ENCODE data around the gene UBA5. TPM values are rescaled to one million over a fixed set of nuclear protein-coding genes. Genes with fewer than 3 reads are reported as not detected.

Gene UBA5
- total and polyA plus RNA-seq, 4 donors, result 15.3 to 51.9 (median 36.0) TPM

DNA sequence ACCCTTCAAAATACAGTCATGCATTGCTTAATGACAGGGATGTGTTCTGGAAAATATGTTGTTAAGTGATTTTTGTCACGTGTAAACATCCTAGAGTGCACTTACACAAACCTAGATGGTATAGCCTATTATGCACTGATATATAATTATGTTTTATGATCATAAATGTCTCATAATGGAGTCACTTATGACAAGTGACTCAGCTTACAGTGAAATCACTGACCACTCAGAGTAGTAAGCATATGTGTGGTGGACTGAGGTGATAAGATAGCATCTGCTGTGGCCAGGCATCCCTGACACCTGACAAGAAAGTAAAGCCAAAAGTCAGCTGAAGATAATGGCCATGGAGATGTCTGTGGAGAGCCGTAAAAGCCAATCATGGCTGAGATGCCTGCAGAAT, 5.9 kb upstream of the UBA5 start:
- TF ChIP-seq, protein P1, sequence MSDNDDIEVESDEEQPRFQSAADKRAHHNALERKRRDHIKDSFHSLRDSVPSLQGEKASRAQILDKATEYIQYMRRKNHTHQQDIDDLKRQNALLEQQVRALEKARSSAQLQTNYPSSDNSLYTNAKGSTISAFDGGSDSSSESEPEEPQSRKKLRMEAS (IDR thresholded peaks at IDR 0.05), result no peak
- H3K4me1 ChIP-seq (ENCODE audit: control insufficient read depth in 4 of 4, insufficient read depth in 4 of 4, low read length in 3 of 4), result peaks cover 1 to 57% (median 23%) of the 10 kb centered on the region in 4 donors
- no peak overlapping the region for H3K9ac ChIP-seq (ENCODE audit: low read depth in 1 of 2, low read length in 2 of 2)
- no peaks in the 10 kb centered on the region for H3K27me3 ChIP-seq (ENCODE audit: control insufficient read depth in 4 of 4, insufficient read depth in 4 of 4, low read length in 3 of 4)
- 94% methylated on average over 2 of the region's 2 CpGs for WGBS
- H3K4me3 ChIP-seq (ENCODE audit: low read depth in 1 of 3, low read length in 3 of 3), result no peak overlapping the region
- DNase-seq (ENCODE audit: low spot score), result no peak
- no peak overlapping the region for H3K27ac ChIP-seq (ENCODE audit: low read depth in 1 of 2, low read length in 2 of 2)
- no peaks in the 10 kb centered on the region for H3K9me3 ChIP-seq (ENCODE audit: control insufficient read depth in 4 of 4, low read length in 3 of 4)
- H3K36me3 ChIP-seq (ENCODE audit: control insufficient read depth in 4 of 4, insufficient read depth in 3 of 4, low read depth in 1 of 4, low read length in 3 of 4), result peaks cover 0 to 5% (median 0%) of the 10 kb centered on the region in 4 donors

DNA sequence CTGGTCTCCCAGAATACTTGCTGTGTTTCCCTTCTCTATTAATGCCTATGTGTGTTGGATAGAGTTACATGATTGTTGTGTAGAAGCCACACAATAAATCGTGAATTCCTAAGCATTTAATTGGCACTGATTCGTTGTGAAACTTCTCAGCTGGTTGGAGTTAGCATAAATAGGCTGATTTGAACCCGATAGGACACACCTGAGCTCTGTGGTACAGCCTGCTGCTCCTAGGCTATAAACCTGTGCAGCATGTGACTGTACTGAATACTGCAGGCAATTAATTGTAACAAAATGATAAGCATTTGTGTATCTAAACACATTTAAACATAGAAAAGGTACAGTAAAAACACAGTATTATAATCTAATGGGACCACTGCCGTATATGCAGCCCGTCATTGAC, 5.4 kb upstream of the UBA5 start:
- whole genome bisulfite sequencing, result 91% methylated on average over 5 of the region's 5 CpGs
- peaks cover 0 to 5% (median 0%) of the 10 kb centered on the region in 4 donors for H3K36me3 ChIP-seq (ENCODE audit: control insufficient read depth in 4 of 4, insufficient read depth in 3 of 4, low read depth in 1 of 4, low read length in 3 of 4)
- no peak overlapping the region for H3K27ac ChIP-seq (ENCODE audit: low read depth in 1 of 2, low read length in 2 of 2)
- H3K4me1 ChIP-seq (ENCODE audit: control insufficient read depth in 4 of 4, insufficient read depth in 4 of 4, low read length in 3 of 4), result peaks cover 1 to 62% (median 23%) of the 10 kb centered on the region in 4 donors
- H3K9ac ChIP-seq (ENCODE audit: low read depth in 1 of 2, low read length in 2 of 2), result no peak overlapping the region
- H3K27me3 ChIP-seq (ENCODE audit: control insufficient read depth in 4 of 4, insufficient read depth in 4 of 4, low read length in 3 of 4), result no peaks in the 10 kb centered on the region
- TF ChIP-seq HNF4G (IDR thresholded peaks at IDR 0.05) (no peak), EGR1 (IDR thresholded peaks at IDR 0.05; ENCODE audit: low read depth in 2 of 2) (no peak), GABPA (IDR thresholded peaks at IDR 0.05 in 1 of 2, conservative IDR thresholded peaks at IDR 0.05 in 1 of 2) (no peak), YY1 (IDR thresholded peaks at IDR 0.05) (no peak), TAF1 (conservative IDR thresholded peaks at IDR 0.05) (no peak), HNF4A (conservative IDR thresholded peaks at IDR 0.05) (no peak), JUND (IDR thresholded peaks at IDR 0.05) (no peak)
- TF ChIP-seq, protein P2, sequence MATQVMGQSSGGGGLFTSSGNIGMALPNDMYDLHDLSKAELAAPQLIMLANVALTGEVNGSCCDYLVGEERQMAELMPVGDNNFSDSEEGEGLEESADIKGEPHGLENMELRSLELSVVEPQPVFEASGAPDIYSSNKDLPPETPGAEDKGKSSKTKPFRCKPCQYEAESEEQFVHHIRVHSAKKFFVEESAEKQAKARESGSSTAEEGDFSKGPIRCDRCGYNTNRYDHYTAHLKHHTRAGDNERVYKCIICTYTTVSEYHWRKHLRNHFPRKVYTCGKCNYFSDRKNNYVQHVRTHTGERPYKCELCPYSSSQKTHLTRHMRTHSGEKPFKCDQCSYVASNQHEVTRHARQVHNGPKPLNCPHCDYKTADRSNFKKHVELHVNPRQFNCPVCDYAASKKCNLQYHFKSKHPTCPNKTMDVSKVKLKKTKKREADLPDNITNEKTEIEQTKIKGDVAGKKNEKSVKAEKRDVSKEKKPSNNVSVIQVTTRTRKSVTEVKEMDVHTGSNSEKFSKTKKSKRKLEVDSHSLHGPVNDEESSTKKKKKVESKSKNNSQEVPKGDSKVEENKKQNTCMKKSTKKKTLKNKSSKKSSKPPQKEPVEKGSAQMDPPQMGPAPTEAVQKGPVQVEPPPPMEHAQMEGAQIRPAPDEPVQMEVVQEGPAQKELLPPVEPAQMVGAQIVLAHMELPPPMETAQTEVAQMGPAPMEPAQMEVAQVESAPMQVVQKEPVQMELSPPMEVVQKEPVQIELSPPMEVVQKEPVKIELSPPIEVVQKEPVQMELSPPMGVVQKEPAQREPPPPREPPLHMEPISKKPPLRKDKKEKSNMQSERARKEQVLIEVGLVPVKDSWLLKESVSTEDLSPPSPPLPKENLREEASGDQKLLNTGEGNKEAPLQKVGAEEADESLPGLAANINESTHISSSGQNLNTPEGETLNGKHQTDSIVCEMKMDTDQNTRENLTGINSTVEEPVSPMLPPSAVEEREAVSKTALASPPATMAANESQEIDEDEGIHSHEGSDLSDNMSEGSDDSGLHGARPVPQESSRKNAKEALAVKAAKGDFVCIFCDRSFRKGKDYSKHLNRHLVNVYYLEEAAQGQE (IDR thresholded peaks at IDR 0.05), result no peak
- TF ChIP-seq, protein P3, sequence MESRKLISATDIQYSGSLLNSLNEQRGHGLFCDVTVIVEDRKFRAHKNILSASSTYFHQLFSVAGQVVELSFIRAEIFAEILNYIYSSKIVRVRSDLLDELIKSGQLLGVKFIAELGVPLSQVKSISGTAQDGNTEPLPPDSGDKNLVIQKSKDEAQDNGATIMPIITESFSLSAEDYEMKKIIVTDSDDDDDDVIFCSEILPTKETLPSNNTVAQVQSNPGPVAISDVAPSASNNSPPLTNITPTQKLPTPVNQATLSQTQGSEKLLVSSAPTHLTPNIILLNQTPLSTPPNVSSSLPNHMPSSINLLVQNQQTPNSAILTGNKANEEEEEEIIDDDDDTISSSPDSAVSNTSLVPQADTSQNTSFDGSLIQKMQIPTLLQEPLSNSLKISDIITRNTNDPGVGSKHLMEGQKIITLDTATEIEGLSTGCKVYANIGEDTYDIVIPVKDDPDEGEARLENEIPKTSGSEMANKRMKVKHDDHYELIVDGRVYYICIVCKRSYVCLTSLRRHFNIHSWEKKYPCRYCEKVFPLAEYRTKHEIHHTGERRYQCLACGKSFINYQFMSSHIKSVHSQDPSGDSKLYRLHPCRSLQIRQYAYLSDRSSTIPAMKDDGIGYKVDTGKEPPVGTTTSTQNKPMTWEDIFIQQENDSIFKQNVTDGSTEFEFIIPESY (IDR thresholded peaks at IDR 0.05), result no peak
- TF ChIP-seq, protein P1 (IDR thresholded peaks at IDR 0.05), result no peak
- H3K9me3 ChIP-seq (ENCODE audit: control insufficient read depth in 4 of 4, low read length in 3 of 4), result no peaks in the 10 kb centered on the region
- no peak overlapping the region for H3K4me3 ChIP-seq (ENCODE audit: low read depth in 1 of 3, low read length in 3 of 3)
- no peak for DNase-seq (ENCODE audit: low spot score)

DNA sequence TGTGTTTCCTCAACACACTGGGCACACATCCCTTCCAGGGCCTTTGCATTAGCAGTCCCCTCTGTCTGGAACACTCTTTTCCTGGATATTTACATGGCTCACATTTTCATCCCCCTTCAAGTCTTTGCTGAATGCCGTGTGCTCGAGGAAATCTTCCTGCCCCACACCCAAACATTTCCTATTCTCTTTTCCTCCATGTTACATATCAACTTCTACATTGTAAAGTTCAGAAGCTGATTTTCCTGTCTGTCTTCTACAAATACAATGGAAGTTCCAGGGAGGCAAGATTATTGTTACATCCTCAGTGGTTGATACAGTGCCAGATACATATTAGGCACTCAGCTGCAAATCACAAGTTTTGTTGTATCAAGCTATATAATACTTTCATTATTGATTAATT, 4.7 kb upstream of the UBA5 start:
- TF ChIP-seq FOXA1 (IDR thresholded peaks at IDR 0.05) (no peak), YY1 (IDR thresholded peaks at IDR 0.05) (no peak), JUND (IDR thresholded peaks at IDR 0.05) (no peak), NR2F2 (IDR thresholded peaks at IDR 0.05) (peak; percentile 6)
- Histone ChIP-seq H3K4me3 (ENCODE audit: low read depth in 1 of 3, low read length in 3 of 3) (no peak overlapping the region), H3K27ac (ENCODE audit: low read depth in 1 of 2, low read length in 2 of 2) (no peak overlapping the region), H3K27me3 (ENCODE audit: control insufficient read depth in 4 of 4, insufficient read depth in 4 of 4, low read length in 3 of 4) (no peaks in the 10 kb centered on the region), H3K36me3 (ENCODE audit: control insufficient read depth in 4 of 4, insufficient read depth in 3 of 4, low read depth in 1 of 4, low read length in 3 of 4) (peaks cover 0 to 5% (median 0%) of the 10 kb centered on the region in 4 donors), H3K9me3 (ENCODE audit: control insufficient read depth in 4 of 4, low read length in 3 of 4) (no peaks in the 10 kb centered on the region), H3K9ac (ENCODE audit: low read depth in 1 of 2, low read length in 2 of 2) (no peak overlapping the region), H3K4me1 (ENCODE audit: control insufficient read depth in 4 of 4, insufficient read depth in 4 of 4, low read length in 3 of 4) (peaks cover 1 to 61% (median 23%) of the 10 kb centered on the region in 4 donors)
- no peak for DNase-seq (ENCODE audit: low spot score)
- WGBS, result 86% methylated on average over 2 of the region's 2 CpGs

All from liver (tissue), 9 donors.